Fibroblast of lung (primary cell): Measurements from ENCODE around the gene PRKX.
"Not testable (repeated sequence)": the region's sequence is repeated elsewhere in the genome, so short reads cannot be mapped to it uniquely, and the experiment has no call there.

Source experiments
- EZH2 ChIP-seq: IDR thresholded peaks from 2 replicates; pipeline ENCODE4 v1.5.1; 2012; ENCODE audit warnings: low read length, control low read depth, mild to moderate bottlenecking; ENCODE audit errors: missing control alignments
- TF ChIP-seq, protein P1 (sequence below), 2 donors: IDR thresholded peaks in 1 of 2; conservative IDR thresholded peaks in 1 of 2; 1 replicate in 1 of 2; 2 replicates in 1 of 2; pipeline ENCODE4 v1.5.1; 2011 to 2012; ENCODE audit warnings: low read length in 2 of 2, control low read depth in 1 of 2, inconsistent platforms in 1 of 2, low read depth in 1 of 2, mild to moderate bottlenecking in 1 of 2

GRCh38 chrX:3740946-3741345 is 27.5 kb upstream of the PRKX start:
- TF ChIP-seq, protein P1, sequence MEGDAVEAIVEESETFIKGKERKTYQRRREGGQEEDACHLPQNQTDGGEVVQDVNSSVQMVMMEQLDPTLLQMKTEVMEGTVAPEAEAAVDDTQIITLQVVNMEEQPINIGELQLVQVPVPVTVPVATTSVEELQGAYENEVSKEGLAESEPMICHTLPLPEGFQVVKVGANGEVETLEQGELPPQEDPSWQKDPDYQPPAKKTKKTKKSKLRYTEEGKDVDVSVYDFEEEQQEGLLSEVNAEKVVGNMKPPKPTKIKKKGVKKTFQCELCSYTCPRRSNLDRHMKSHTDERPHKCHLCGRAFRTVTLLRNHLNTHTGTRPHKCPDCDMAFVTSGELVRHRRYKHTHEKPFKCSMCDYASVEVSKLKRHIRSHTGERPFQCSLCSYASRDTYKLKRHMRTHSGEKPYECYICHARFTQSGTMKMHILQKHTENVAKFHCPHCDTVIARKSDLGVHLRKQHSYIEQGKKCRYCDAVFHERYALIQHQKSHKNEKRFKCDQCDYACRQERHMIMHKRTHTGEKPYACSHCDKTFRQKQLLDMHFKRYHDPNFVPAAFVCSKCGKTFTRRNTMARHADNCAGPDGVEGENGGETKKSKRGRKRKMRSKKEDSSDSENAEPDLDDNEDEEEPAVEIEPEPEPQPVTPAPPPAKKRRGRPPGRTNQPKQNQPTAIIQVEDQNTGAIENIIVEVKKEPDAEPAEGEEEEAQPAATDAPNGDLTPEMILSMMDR (conservative IDR thresholded peaks at IDR 0.05 in 1 of 2, IDR thresholded peaks at IDR 0.05 in 1 of 2; ENCODE audit: low read depth in 1 of 2, low read length in 2 of 2) = not testable (repeated sequence)
- not testable (repeated sequence) for TF ChIP-seq EZH2
